WTC11 (cell line): ENCODE data around the gene EVC. TPM values are rescaled to one million over a fixed set of nuclear protein-coding genes. Genes with fewer than 3 reads are reported as not detected.
A peak's percentile ranks its signal among the peaks of the same experiment; 100 is the strongest.

Experiments
- ATAC-seq: fragments of 200-7000 bp; cut with Tn5 transposase; 2 replicates; pipeline ENCODE4 v1.10.0; 2021; ENCODE audit warnings: mild to moderate bottlenecking, moderate library complexity
- CTCF ChIA-PET: fragments of 300-600 bp; sonication (Branson Sonifier 250); formaldehyde crosslinking; loops from one replicate; lab custom pipeline; 2021; ENCODE audit warnings: antibody characterized with exemption; lab: Charles Lee
- POLR2A ChIA-PET: fragments of 350-600 bp; sonication (Branson Sonifier 250); formaldehyde crosslinking; loops from one replicate; lab custom pipeline; 2021; ENCODE audit warnings: antibody characterized with exemption; lab: Charles Lee
- DNase-seq: peaks from one replicate; pipeline ENCODE4 v3.0.0; 2021; ENCODE audit warnings: low spot score
- H3K27ac Mint-ChIP-seq: 2 replicates; pipeline ENCODE4 v1.8.0; 2021; ENCODE audit warnings: mixed read lengths
- H3K27me3 Mint-ChIP-seq: 2 replicates; pipeline ENCODE4 v1.8.0; 2021; ENCODE audit warnings: low read depth, mild to moderate bottlenecking, moderate library complexity, mixed read lengths
- H3K36me3 Mint-ChIP-seq: 2 replicates; pipeline ENCODE4 v1.8.0; 2021; ENCODE audit warnings: mixed read lengths
- H3K4me1 Mint-ChIP-seq: 2 replicates; pipeline ENCODE4 v1.8.0; 2022; ENCODE audit warnings: mixed read lengths
- H3K4me3 Mint-ChIP-seq: 2 replicates; pipeline ENCODE4 v1.8.0; 2021; ENCODE audit warnings: mild to moderate bottlenecking, moderate library complexity, mixed read lengths
- H3K9me3 Mint-ChIP-seq: 2 replicates; pipeline ENCODE4 v1.8.0; 2021; ENCODE audit warnings: mixed read lengths
- ATF1 ChIP-seq: sonication (generic); formaldehyde crosslinking; IDR thresholded peaks from 2 replicates; pipeline ENCODE4 v1.8.1; 2023; ENCODE audit warnings: mild to moderate bottlenecking, moderate library complexity, missing genetic modification reagents
- ATF6 ChIP-seq: sonication (generic); formaldehyde crosslinking; IDR thresholded peaks from 2 replicates; pipeline ENCODE4 v1.8.1; 2023; ENCODE audit warnings: mild to moderate bottlenecking, missing genetic modification reagents
- CBFB ChIP-seq: sonication (generic); formaldehyde crosslinking; IDR thresholded peaks from 2 replicates; pipeline ENCODE4 v1.8.1; 2022; ENCODE audit warnings: mild to moderate bottlenecking, low read depth, missing genetic modification reagents
- ESRRA ChIP-seq: sonication (generic); formaldehyde crosslinking; IDR thresholded peaks from 2 replicates; pipeline ENCODE4 v1.8.1; 2022; ENCODE audit warnings: mild to moderate bottlenecking, missing genetic modification reagents, borderline replicate concordance
- GRHL2 ChIP-seq: fragments of 250-450 bp; sonication (Bioruptor Pico); IDR thresholded peaks from 2 replicates; pipeline ENCODE4 v1.8.0; 2022; ENCODE audit warnings: mild to moderate bottlenecking, moderate library complexity; ENCODE audit not compliant: insufficient replicate concordance, severe bottlenecking
- IRF1 ChIP-seq: sonication (generic); formaldehyde crosslinking; IDR thresholded peaks from 2 replicates; pipeline ENCODE4 v1.8.0; 2023; ENCODE audit warnings: missing genetic modification reagents
- JAZF1 ChIP-seq: fragments of 250-450 bp; sonication (Bioruptor Pico); IDR thresholded peaks from 2 replicates; pipeline ENCODE4 v1.9.0; 2021; ENCODE audit warnings: moderate library complexity, mild to moderate bottlenecking, inconsistent platforms
- NR2C2 ChIP-seq: sonication (generic); formaldehyde crosslinking; IDR thresholded peaks from 2 replicates; pipeline ENCODE4 v1.8.0; 2022; ENCODE audit warnings: mild to moderate bottlenecking, missing genetic modification reagents
- OVOL2 ChIP-seq: fragments of 250-450 bp; sonication (Bioruptor Pico); IDR thresholded peaks from 2 replicates; pipeline ENCODE4 v1.9.0; 2021; ENCODE audit warnings: mild to moderate bottlenecking, borderline replicate concordance
- PRDM15 ChIP-seq: sonication (generic); formaldehyde crosslinking; IDR thresholded peaks from 2 replicates; pipeline ENCODE4 v1.8.0; 2022; ENCODE audit warnings: missing genetic modification reagents
- PRRX2 ChIP-seq: fragments of 250-450 bp; sonication (Bioruptor Pico); IDR thresholded peaks from 2 replicates; pipeline ENCODE4 v1.8.0; 2021; ENCODE audit warnings: mild to moderate bottlenecking
- SMAD3 ChIP-seq: sonication (generic); formaldehyde crosslinking; IDR thresholded peaks from 2 replicates; pipeline ENCODE4 v1.8.0; 2022; ENCODE audit warnings: missing genetic modification reagents, mild to moderate bottlenecking, borderline replicate concordance
- SMAD4 ChIP-seq: sonication (generic); formaldehyde crosslinking; IDR thresholded peaks from 2 replicates; pipeline ENCODE4 v1.8.0; 2022; ENCODE audit warnings: mild to moderate bottlenecking, missing genetic modification reagents
- STAT6 ChIP-seq: sonication (generic); formaldehyde crosslinking; conservative IDR thresholded peaks from 2 replicates; pipeline ENCODE4 v1.8.1; 2023; ENCODE audit warnings: mild to moderate bottlenecking, low read depth, missing genetic modification reagents, moderate library complexity
- TP53 ChIP-seq: sonication (generic); formaldehyde crosslinking; IDR thresholded peaks from 2 replicates; pipeline ENCODE4 v1.8.1; 2023; ENCODE audit warnings: mild to moderate bottlenecking, missing genetic modification reagents
- ZNF121 ChIP-seq: sonication (generic); formaldehyde crosslinking; IDR thresholded peaks from 2 replicates; pipeline ENCODE4 v1.8.0; 2023; ENCODE audit warnings: missing genetic modification reagents
- ZNF138 ChIP-seq: sonication (generic); formaldehyde crosslinking; conservative IDR thresholded peaks from 2 replicates; pipeline ENCODE4 v1.8.1; 2022; ENCODE audit warnings: mild to moderate bottlenecking, moderate library complexity, missing genetic modification reagents
- ZNF423 ChIP-seq: fragments of 250-450 bp; sonication (Bioruptor Pico); IDR thresholded peaks from 2 replicates; pipeline ENCODE4 v2.1.2; 2022; ENCODE audit warnings: mild to moderate bottlenecking, moderate library complexity
- ZSCAN18 ChIP-seq: fragments of 250-450 bp; sonication (Bioruptor Pico); IDR thresholded peaks from 2 replicates; pipeline ENCODE4 v2.1.2; 2022; ENCODE audit warnings: mild to moderate bottlenecking, moderate library complexity
- total RNA-seq: library from RNA; stranded (reverse); gene quantifications from 3 replicates; pipeline ENCODE4 v1.2.3, GENCODE V29; 2021
- TF ChIP-seq, protein P1 (sequence below): sonication (generic); formaldehyde crosslinking; IDR thresholded peaks from 2 replicates; pipeline ENCODE4 v1.8.1; 2022; ENCODE audit warnings: mild to moderate bottlenecking, missing genetic modification reagents, moderate library complexity, borderline replicate concordance

Gene EVC
- total RNA-seq, 1 experiment from 2014 or later: 12.5 TPM

GRCh38 chr4:5824635-5825034 lies 113.6 kb downstream of the EVC start:
- no peak for TF ChIP-seq PRDM15 (CRISPR knock-in tag)
- TF ChIP-seq JAZF1: no peak
- TF ChIP-seq ZNF423: no peak
- no peak for TF ChIP-seq PRRX2 (CRISPR knock-in tag)
- TF ChIP-seq, protein P1, sequence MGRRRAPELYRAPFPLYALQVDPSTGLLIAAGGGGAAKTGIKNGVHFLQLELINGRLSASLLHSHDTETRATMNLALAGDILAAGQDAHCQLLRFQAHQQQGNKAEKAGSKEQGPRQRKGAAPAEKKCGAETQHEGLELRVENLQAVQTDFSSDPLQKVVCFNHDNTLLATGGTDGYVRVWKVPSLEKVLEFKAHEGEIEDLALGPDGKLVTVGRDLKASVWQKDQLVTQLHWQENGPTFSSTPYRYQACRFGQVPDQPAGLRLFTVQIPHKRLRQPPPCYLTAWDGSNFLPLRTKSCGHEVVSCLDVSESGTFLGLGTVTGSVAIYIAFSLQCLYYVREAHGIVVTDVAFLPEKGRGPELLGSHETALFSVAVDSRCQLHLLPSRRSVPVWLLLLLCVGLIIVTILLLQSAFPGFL (CRISPR knock-in tag): no peak
- TF ChIP-seq IRF1 (CRISPR knock-in tag): no peak
- no peak for TF ChIP-seq CBFB (CRISPR knock-in tag)
- no peak for TF ChIP-seq SMAD4 (CRISPR knock-in tag)
- no peak for TF ChIP-seq STAT6 (CRISPR knock-in tag)
- no peak for TF ChIP-seq TP53 (CRISPR knock-in tag)
- no peak for TF ChIP-seq ATF6 (CRISPR knock-in tag)
- no peak for TF ChIP-seq ZSCAN18 (CRISPR knock-in tag)
- TF ChIP-seq SMAD3 (CRISPR knock-in tag): no peak
- TF ChIP-seq OVOL2 (CRISPR knock-in tag): no peak
- no peak for TF ChIP-seq ZNF121 (CRISPR knock-in tag)
- no peak for TF ChIP-seq ATF1 (CRISPR knock-in tag)
- TF ChIP-seq ESRRA (CRISPR knock-in tag): no peak
- no peak for TF ChIP-seq GRHL2
- TF ChIP-seq ZNF138 (CRISPR knock-in tag): no peak
- no peak for TF ChIP-seq NR2C2 (CRISPR knock-in tag)
- ATAC-seq (peak; percentile 36; the same call in 1 of the 2 replicates), DNase-seq (peak; percentile 37)
- Mint-ChIP-seq H3K27me3 (no peaks in the 10 kb centered on the region), H3K36me3 (peaks cover 84% of the 10 kb centered on the region), H3K4me3 (no peak overlapping the region), H3K27ac (no peak overlapping the region), H3K4me1 (no peaks in the 10 kb centered on the region; the same call in 1 of the 2 replicates), H3K9me3 (no peaks in the 10 kb centered on the region)
- ChIA-PET POLR2A (no interaction called here), CTCF (no interaction called here)
